ENCODE results near the gene NTM. TPM values are rescaled to one million over a fixed set of nuclear protein-coding genes. Genes with fewer than 3 reads are reported as not detected.

The NTM gene
- total and polyA plus RNA-seq, 2 of the 8 experiments (the other 6 are each of a cell fraction or from before 2014, with no cell fraction given): 13.4 to 20.0 TPM

DNA sequence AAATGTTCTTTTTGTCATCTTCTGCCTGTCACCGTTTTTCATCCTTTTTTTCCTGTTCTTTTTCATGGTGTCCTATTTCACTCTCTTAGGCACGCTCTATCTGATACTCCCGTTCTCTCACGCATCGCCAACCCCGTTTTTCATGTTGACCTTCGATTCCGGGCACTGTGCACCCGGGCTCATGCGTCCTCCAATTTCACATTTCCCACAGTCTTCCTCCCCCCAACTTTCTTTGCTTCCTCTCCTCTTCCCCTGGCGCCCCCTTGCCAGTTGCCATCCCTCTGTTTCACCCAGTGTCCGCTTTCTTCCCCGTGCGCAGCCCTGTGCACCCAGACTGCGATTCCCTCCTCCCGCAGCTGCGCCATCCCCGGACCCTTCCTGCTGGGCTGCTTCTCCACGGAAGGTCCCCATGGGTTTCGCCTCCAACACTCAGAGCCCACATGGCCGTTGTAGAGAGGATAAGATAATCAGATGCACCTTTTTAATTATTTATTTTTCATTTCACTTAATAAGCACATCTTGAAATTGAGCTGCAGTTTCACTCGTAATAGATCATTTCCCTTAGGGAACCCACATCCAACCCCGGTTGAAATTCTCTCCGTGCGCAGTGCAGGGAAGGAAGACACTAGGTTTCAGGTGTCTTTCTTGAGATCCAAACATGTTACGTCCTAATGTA is 791.1 kb downstream of the NTM start:
- H3K23ac ChIP-seq (ENCODE audit: insufficient read length): no peak overlapping the region
- no peaks in the 10 kb centered on the region; a peak in 1 of 7 replicates for H3K4me1 ChIP-seq (replicated peaks in 1 of 4; ENCODE audit: control insufficient read depth in 3 of 4, insufficient read depth in 4 of 4, low read length in 3 of 4)
- no peak overlapping the region for H3K18ac ChIP-seq (ENCODE audit: extremely low read depth, low read length)
- FAIRE-seq (no peak), DNase-seq (ENCODE audit: low read depth in 1 of 2, low spot score in 2 of 2) (no peak)
- CTCF ChIA-PET (ENCODE audit: partially characterized antibody): interaction anchor here (1.2 to 2.3 kb wide), 3 partner anchors 14 to 293 kb away, joined by 4 to 7 read pairs (median 5); no protein-coding TSS in a partner anchor
- H2BK20ac ChIP-seq (ENCODE audit: low read length): no peak overlapping the region
- POLR2A ChIA-PET (ENCODE audit: partially characterized antibody): no interaction called here
- no peak overlapping the region for H4K91ac ChIP-seq (replicated peaks; ENCODE audit: insufficient read length, low read length)
- H4K5ac ChIP-seq (ENCODE audit: insufficient read length, low read depth, low read length): no peak overlapping the region
- no peaks in the 10 kb centered on the region for H3K79me2 ChIP-seq (ENCODE audit: control insufficient read depth in 1 of 2, insufficient read depth in 2 of 2, low read length in 2 of 2)
- H3K14ac ChIP-seq (ENCODE audit: insufficient read length): no peak overlapping the region
- no peak overlapping the region for H2AK5ac ChIP-seq (ENCODE audit: low read depth, low read length)
- H4K8ac ChIP-seq (ENCODE audit: extremely low read depth, insufficient read depth, low read length): no peak overlapping the region
- H3K56ac ChIP-seq (replicated peaks; ENCODE audit: insufficient read length, low read depth, low read length): no peak overlapping the region
- H3K27ac ChIP-seq (ENCODE audit: low read depth, low read length): no peak overlapping the region
- H3K4me2 ChIP-seq (ENCODE audit: insufficient read depth in 1 of 2, low read depth in 2 of 2, low read length in 2 of 2): no peak overlapping the region
- no peak overlapping the region for H2BK12ac ChIP-seq (ENCODE audit: low read depth, low read length)
- H3K27me3 ChIP-seq (replicated peaks in 1 of 4; ENCODE audit: control insufficient read depth in 3 of 4, extremely low read depth in 1 of 4, insufficient read depth in 3 of 4, low read length in 3 of 4): no peaks in the 10 kb centered on the region
- H2BK5ac ChIP-seq (ENCODE audit: low read depth, low read length): no peak overlapping the region
- no peak overlapping the region for H2BK15ac ChIP-seq (ENCODE audit: low read length)
- no peaks in the 10 kb centered on the region for H3K9me3 ChIP-seq (ENCODE audit: insufficient read depth in 2 of 2, low read depth in 1 of 2, low read length in 1 of 2)
- H3K79me1 ChIP-seq (ENCODE audit: low read depth, low read length): no peaks in the 10 kb centered on the region
- H3K36me3 ChIP-seq (ENCODE audit: control insufficient read depth in 2 of 4, insufficient read depth in 4 of 4, low read length in 3 of 4): no peaks in the 10 kb centered on the region
- no peak for TF ChIP-seq RAD21 (IDR thresholded peaks at IDR 0.05 in 1 of 2, conservative IDR thresholded peaks at IDR 0.05 in 1 of 2; ENCODE audit: low read depth in 2 of 2, low read length in 2 of 2)
- no peak for TF ChIP-seq TAF7 (optimal IDR thresholded peaks at IDR 0.05; ENCODE audit: borderline replicate concordance, low read depth, low read length)
- no peak for TF ChIP-seq GTF2F1 (IDR thresholded peaks at IDR 0.05; ENCODE audit: borderline replicate concordance, low read depth, low read length)
- TF ChIP-seq E2F6 (IDR thresholded peaks at IDR 0.05): no peak
- peaks cover 7% of the 10 kb centered on the region; the same call in 1 of the 2 replicates for H3K23me2 ChIP-seq (ENCODE audit: low read depth, low read length)
- no peak overlapping the region for H3K9ac ChIP-seq (replicated peaks in 1 of 4; ENCODE audit: extremely low read depth in 1 of 4, low read depth in 3 of 4, low read length in 3 of 4)
- H3K4me3 ChIP-seq (ENCODE audit: extremely low read depth in 1 of 4, insufficient read depth in 2 of 4, low read depth in 3 of 4, low read length in 4 of 4): no peak overlapping the region
- H3K4ac ChIP-seq (replicated peaks; ENCODE audit: insufficient read length, low read depth, low read length): no peak overlapping the region
- peaks cover 0 to 2% of the 10 kb centered on the region in 2 experiments for H4K20me1 ChIP-seq (replicated peaks in 1 of 2; ENCODE audit: control insufficient read depth in 1 of 2, insufficient read depth in 2 of 2, low read length in 2 of 2)
- H2BK120ac ChIP-seq (replicated peaks; ENCODE audit: low read depth, low read length): no peak overlapping the region
- no peak overlapping the region for H2AFZ ChIP-seq (ENCODE audit: low read length)
- 91% methylated on average over 26 of the region's 26 CpGs; no CpG with 5 or more reads in 1 of the 2 experiments for WGBS, 2 experiments (ENCODE audit: extremely low coverage in 1 of 2, insufficient coverage in 1 of 2, insufficient read length in 1 of 2, insufficient replicate concordance in 2 of 2, low coverage in 1 of 2, low lambda C conversion rate in 2 of 2, missing lambda C conversion rate in 1 of 2)
